ENCODE measurements around the gene SART3.
"Not testable (repeated sequence)": the region's sequence is repeated elsewhere in the genome, so short reads cannot be mapped to it uniquely, and the experiment has no call there.

Gene SART3

GRCh38 chr12:108560321-108560721 lies 652 bp downstream of the SART3 start:
- no peak for DNase-seq

GRCh38 chr12:108559748-108560147 lies 1.2 kb downstream of the SART3 start:
- DNase-seq: no peak

GRCh38 chr12:108559007-108559655 lies 1.8 kb downstream of the SART3 start:
- DNase-seq: no peak

GRCh38 chr12:108555383-108555782 lies 5.6 kb downstream of the SART3 start:
- DNase-seq: not testable (repeated sequence)

GRCh38 chr12:108553799-108554198 lies 7.2 kb downstream of the SART3 start:
- DNase-seq: no peak

- no peak for DNase-seq
These were observed 9.4 kb downstream of the SART3 start for GRCh38 chr12:108551535-108551934.

- DNase-seq: no peak
These were observed 11.9 kb downstream of the SART3 start for GRCh38 chr12:108548954-108549521.

GRCh38 chr12:108547686-108548085 lies 13.3 kb downstream of the SART3 start:
- no peak for DNase-seq

- DNase-seq: no peak
These were observed 17.3 kb downstream of the SART3 start for GRCh38 chr12:108543652-108544051.

GRCh38 chr12:108542320-108542719 lies 18.7 kb downstream of the SART3 start:
- DNase-seq: no peak

GRCh38 chr12:108538616-108539195 lies 22.3 kb downstream of the SART3 start:
- no peak for DNase-seq

- no peak for DNase-seq
These were observed 22.8 kb downstream of the SART3 start for GRCh38 chr12:108538146-108538545.

GRCh38 chr12:108531929-108532848 lies 28.8 kb downstream of the SART3 start:
- DNase-seq: no peak

GRCh38 chr12:108530161-108530560 lies 30.8 kb downstream of the SART3 start:
- DNase-seq: no peak

- no peak for DNase-seq
These were observed 33.8 kb downstream of the SART3 start for GRCh38 chr12:108527166-108527496.

- DNase-seq: no peak
These were observed 34.3 kb downstream of the SART3 start for GRCh38 chr12:108526482-108527165.

GRCh38 chr12:108525681-108526080 lies 35.3 kb downstream of the SART3 start:
- no peak for DNase-seq

- no peak for DNase-seq
These were observed 37.6 kb downstream of the SART3 start for GRCh38 chr12:108523365-108523764.

GRCh38 chr12:108519558-108519957 lies 41.4 kb downstream of the SART3 start:
- no peak for DNase-seq

GRCh38 chr12:108518716-108519496 lies 42.1 kb downstream of the SART3 start:
- DNase-seq: no peak

GRCh38 chr12:108518101-108518715 lies 42.8 kb downstream of the SART3 start:
- no peak for DNase-seq
